K562 (cell line): ENCODE data around the gene CAB39. TPM values are rescaled to one million over a fixed set of nuclear protein-coding genes. Genes with fewer than 3 reads are reported as not detected.

Source experiments
- ATF3 ChIP-seq, 2 experiments: fragments of 450-650 bp in 1 of 2; sonication (generic) in 1 of 2; formaldehyde crosslinking in 1 of 2; IDR thresholded peaks in 1 of 2; conservative IDR thresholded peaks in 1 of 2; 2 replicates each; pipeline versions ENCODE4 v1.6.1 to v1.8.1; 2016 to 2023; ENCODE audit warnings: mild to moderate bottlenecking in 2 of 2, moderate library complexity in 2 of 2, inconsistent platforms in 1 of 2, missing genetic modification reagents in 1 of 2
- HMBOX1 ChIP-seq: sonication (generic); IDR thresholded peaks from 2 replicates; pipeline ENCODE4 v1.6.1; 2016
- JUN ChIP-seq, 2 experiments: sonication (generic) in 1 of 2; formaldehyde crosslinking in 1 of 2; IDR thresholded peaks; 2 replicates each; pipeline versions ENCODE4 v1.6.1 to v1.8.0; 2012 to 2022; ENCODE audit warnings: borderline replicate concordance in 2 of 2, mild to moderate bottlenecking in 2 of 2, improper control_type of control experiment in 1 of 2, low read depth in 1 of 2, low read length in 1 of 2, missing genetic modification reagents in 1 of 2
- MITF ChIP-seq: IDR thresholded peaks from 2 replicates; pipeline ENCODE4 v1.6.1; 2014; ENCODE audit warnings: antibody characterized with exemption
- NFIC ChIP-seq: fragments of 450-650 bp; IDR thresholded peaks from 2 replicates; pipeline ENCODE4 v1.6.1; 2017; ENCODE audit warnings: mild to moderate bottlenecking, inconsistent platforms
- RFX7 ChIP-seq: fragments of 250-450 bp; sonication (Bioruptor Pico); IDR thresholded peaks from 2 replicates; pipeline ENCODE4 v1.5.1; 2021; ENCODE audit warnings: mild to moderate bottlenecking
- SMARCE1 ChIP-seq: fragments of 450-650 bp; IDR thresholded peaks from 2 replicates; pipeline ENCODE4 v1.7.1; 2016; ENCODE audit warnings: mild to moderate bottlenecking
- ZFX ChIP-seq: sonication (generic); formaldehyde crosslinking; IDR thresholded peaks from 2 replicates; pipeline ENCODE4 v1.8.0; 2022; ENCODE audit warnings: mild to moderate bottlenecking, missing genetic modification reagents, moderate library complexity
- ZSCAN32 ChIP-seq: fragments of 450-650 bp; formaldehyde crosslinking; IDR thresholded peaks from 2 replicates; pipeline ENCODE4 v1.4.0; 2020; ENCODE audit warnings: mild to moderate bottlenecking, moderate library complexity
- polyA plus RNA-seq, 8 experiments: library from polyadenylated mRNA; depleted of rRNA in 4 of 8; stranded (reverse) in 5 of 8; unstranded in 3 of 8; fragments of >200 nt; fragmentation: Nextera tagmentation in 2 of 8; fragmentation: Illumina TruSeq in 1 of 8; extraction: Ambion mirVana in 2 of 8; extraction: Trizol in 1 of 8; gene quantifications; 2 replicates each; pipeline versions ENCODE4 v1.2.1 to v1.2.3, GENCODE V29; 2011 to 2014; ENCODE audit warnings: inconsistent platforms in 1 of 8, missing spikeins in 1 of 8
- total RNA-seq, 7 experiments: library from RNA; depleted of rRNA in 6 of 7; stranded (reverse); fragments of >200 nt in 6 of 7; fragmentation: Illumina TruSeq in 2 of 7; extraction: Trizol in 2 of 7; gene quantifications; 2 replicates each; pipeline versions ENCODE4 v1.2.1 to v1.2.3, GENCODE V29; 2011 to 2021; ENCODE audit warnings: low replicate concordance in 1 of 7

Gene CAB39
- total and polyA plus RNA-seq, 9 of the 15 experiments (the other 6 are each of a cell fraction or from before 2014, with no cell fraction given): 27.2 to 94.4 (median 70.1) TPM

- TF ChIP-seq JUN (IDR thresholded peaks at IDR 0.05; ENCODE audit: borderline replicate concordance, low read depth, low read length): peak; percentile 30; the same call in 1 of the 2 replicates
- no peak for TF ChIP-seq JUN (CRISPR knock-in tag; IDR thresholded peaks at IDR 0.05; ENCODE audit: borderline replicate concordance)
- TF ChIP-seq SMARCE1: peak; percentile 31; the same call in 1 of the 2 replicates
- peak; percentile 96 for TF ChIP-seq HMBOX1
- TF ChIP-seq RFX7 (CRISPR knock-in tag): no peak
- TF ChIP-seq ZSCAN32: no peak
- no peak for TF ChIP-seq MITF
- TF ChIP-seq ATF3 (IDR thresholded peaks at IDR 0.05): peak; percentile 41; the same call in 1 of the 2 replicates
- TF ChIP-seq ATF3 (CRISPR knock-in tag; conservative IDR thresholded peaks at IDR 0.05): no peak
- TF ChIP-seq NFIC: peak; percentile 48
- no peak for TF ChIP-seq ZFX (CRISPR knock-in tag)
These were observed 28.1 kb upstream of the CAB39 start (continued) for GRCh38 chr2:230684270-230685168.
